Pancreas (tissue), 10 donors: ENCODE results near the gene DNAH17. TPM values are rescaled to one million over a fixed set of nuclear protein-coding genes. Genes with fewer than 3 reads are reported as not detected.

Experiments
- ATAC-seq, 4 donors: fragments of 200-7000 bp; cut with Tn5 transposase; one replicate each; pipeline versions ENCODE4 v1.8.0 to v1.9.1; 2020; ENCODE audit warnings: mild to moderate bottlenecking in 4 of 4, moderate library complexity in 4 of 4
- DNase-seq, 6 donors: peaks; one replicate each; pipeline ENCODE4 v3.0.0-alpha.2; 2020
- FAIRE-seq: peaks from 2 replicates; lab custom pipeline; 2012; peaks lifted over from hg19 to GRCh38; lab: Jason Lieb, UNC
- H3K27ac ChIP-seq, 4 donors: fragments of 200-600 bp; sonication (generic); 1 replicate in 3 of 4; 2 replicates in 1 of 4; pipeline versions ENCODE4 v1.5.0 to v1.8.0; 2020
- H3K27me3 ChIP-seq, 4 donors: fragments of 200-600 bp; one replicate each; pipeline ENCODE4 v1.8.0; 2021
- H3K36me3 ChIP-seq, 3 donors: fragments of 200-600 bp; sonication (generic) in 1 of 3; one replicate each; pipeline versions ENCODE4 v1.5.0 to v1.8.0; 2020 to 2021
- H3K4me1 ChIP-seq, 3 donors: fragments of 200-600 bp; one replicate each; pipeline ENCODE4 v1.8.0; 2021
- H3K4me3 ChIP-seq, 4 donors: fragments of 200-600 bp; sonication (generic) in 2 of 4; one replicate each; pipeline versions ENCODE4 v1.5.0 to v1.8.0; 2020 to 2021
- H3K9me3 ChIP-seq, 4 donors: fragments of 200-600 bp; one replicate each; pipeline ENCODE4 v1.8.0; 2021
- WGBS, 2 donors: extraction: QIAGEN DNeasy Blood & Tissue Kit; methylation state at CpG; one replicate each; pipeline ENCODE4 v1.1.7; 2013; 5-methylcytosine and 5-hydroxymethylcytosine counted together
- intact Hi-C, 3 donors: fragments of 100-400 bp; cut with DNase I; formaldehyde crosslinking; loops; one replicate each; pipeline versions ENCODE4 v1.11.1 to v1.14.2; 2022
- polyA plus RNA-seq, 2 donors: library from polyadenylated mRNA; stranded (reverse); fragments of 200-250 nt; gene quantifications; one replicate each; pipeline ENCODE4 v1.2.3, GENCODE V29; 2013
- total RNA-seq, 6 donors: library from RNA; stranded (reverse); fragmentation: NEBNext Ultra II Directional in 4 of 6; extraction: Animal tissue kit (Norgen Biotek cat#: 25700) in 4 of 6; gene quantifications; one replicate each; pipeline versions ENCODE4 v1.2.1 to v1.2.4, GENCODE V29; 2021 to 2023
- TF ChIP-seq, protein P1 (sequence below), 4 donors: fragments of 200-600 bp; sonication (generic) in 3 of 4; IDR thresholded peaks; one replicate each; pipeline versions ENCODE4 v1.5.0 to v1.8.0; 2021; ENCODE audit warnings: antibody characterized with exemption in 4 of 4
- donor health status: healthy with polysubstance abuse.
- donor health status: DM: no; HTN: no; CAD: no; lungs with moderate emphysema.
- donor health status: DM: no; HTN: no; CAD: no.
- donor health status: control.
- donor health status: control.
- donor health status: Bipolar disorder and iron deficiency.
- donor health status: DM: yes; HTN: yes; CAD: no.
- donor health status: DM: no; HTN: no; CAD: no.
- donor health status: DM: no; HTN: no; CAD: no.
- donor health status: DM: yes; HTN: yes; CAD: no.

Gene DNAH17
- total and polyA plus RNA-seq, 8 donors = 0.02 to 0.08 (median 0.03) TPM; not detected in 5

DNA sequence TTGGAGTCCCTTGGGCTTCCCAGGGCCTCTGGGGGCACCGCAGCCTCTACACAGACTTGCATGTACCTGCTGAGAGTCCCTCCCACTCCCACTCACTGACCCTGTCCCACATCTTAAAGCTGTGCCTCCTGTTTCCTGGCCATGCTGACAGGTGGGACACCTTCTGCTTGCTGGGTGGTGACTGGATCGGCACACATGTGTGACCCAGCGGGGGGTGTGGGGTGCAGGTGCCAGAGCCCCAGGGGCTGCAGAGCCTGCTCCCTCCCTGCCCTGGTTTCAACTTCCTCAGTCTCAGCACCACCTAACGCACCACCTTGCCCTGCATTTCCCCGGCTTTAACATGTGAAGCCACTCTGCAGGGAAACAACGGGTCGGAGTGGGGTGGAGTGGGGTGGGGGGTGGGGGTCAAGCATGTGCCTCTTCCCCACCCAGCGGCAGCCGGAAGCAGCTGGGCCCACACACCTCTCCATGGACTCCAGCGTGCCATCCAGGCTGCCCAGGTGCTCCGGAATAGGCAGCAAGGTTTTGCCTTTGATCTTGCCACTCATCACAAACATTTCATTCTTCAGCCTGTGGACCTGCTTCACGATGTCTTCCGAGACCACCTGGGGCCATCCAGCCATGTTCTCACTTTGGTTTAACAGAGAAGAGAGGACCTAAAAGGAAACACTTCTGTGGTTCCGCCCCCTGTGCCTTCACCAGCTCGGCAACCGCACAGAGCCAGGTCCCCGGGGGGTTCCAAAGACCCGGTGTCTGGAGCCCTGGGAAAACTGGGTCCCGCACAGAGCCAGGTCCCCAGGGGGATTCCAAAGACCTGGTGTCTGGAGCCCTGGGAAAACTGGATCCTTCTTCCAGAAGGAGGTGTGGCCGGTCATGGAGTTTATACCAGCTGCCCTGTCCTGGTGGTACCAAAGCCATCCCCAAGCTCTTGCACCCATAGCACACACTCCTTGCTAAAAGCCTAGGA, 4.7 kb downstream of the DNAH17 start:
- 40 to 53% methylated on average over 20 of the region's 20 CpGs for WGBS, 2 donors
- Histone ChIP-seq H3K4me1 (no peaks in the 10 kb centered on the region), H3K36me3 (no peaks in the 10 kb centered on the region), H3K27ac (no peak overlapping the region), H3K9me3 (no peaks in the 10 kb centered on the region), H3K4me3 (no peak overlapping the region), H3K27me3 (no peaks in the 10 kb centered on the region)
- ATAC-seq = no peak
- no peak for DNase-seq
- intact Hi-C loops = no loop called here
- TF ChIP-seq, protein P1, sequence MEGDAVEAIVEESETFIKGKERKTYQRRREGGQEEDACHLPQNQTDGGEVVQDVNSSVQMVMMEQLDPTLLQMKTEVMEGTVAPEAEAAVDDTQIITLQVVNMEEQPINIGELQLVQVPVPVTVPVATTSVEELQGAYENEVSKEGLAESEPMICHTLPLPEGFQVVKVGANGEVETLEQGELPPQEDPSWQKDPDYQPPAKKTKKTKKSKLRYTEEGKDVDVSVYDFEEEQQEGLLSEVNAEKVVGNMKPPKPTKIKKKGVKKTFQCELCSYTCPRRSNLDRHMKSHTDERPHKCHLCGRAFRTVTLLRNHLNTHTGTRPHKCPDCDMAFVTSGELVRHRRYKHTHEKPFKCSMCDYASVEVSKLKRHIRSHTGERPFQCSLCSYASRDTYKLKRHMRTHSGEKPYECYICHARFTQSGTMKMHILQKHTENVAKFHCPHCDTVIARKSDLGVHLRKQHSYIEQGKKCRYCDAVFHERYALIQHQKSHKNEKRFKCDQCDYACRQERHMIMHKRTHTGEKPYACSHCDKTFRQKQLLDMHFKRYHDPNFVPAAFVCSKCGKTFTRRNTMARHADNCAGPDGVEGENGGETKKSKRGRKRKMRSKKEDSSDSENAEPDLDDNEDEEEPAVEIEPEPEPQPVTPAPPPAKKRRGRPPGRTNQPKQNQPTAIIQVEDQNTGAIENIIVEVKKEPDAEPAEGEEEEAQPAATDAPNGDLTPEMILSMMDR (IDR thresholded peaks at IDR 0.05) = no peak
- FAIRE-seq = no peak

DNA sequence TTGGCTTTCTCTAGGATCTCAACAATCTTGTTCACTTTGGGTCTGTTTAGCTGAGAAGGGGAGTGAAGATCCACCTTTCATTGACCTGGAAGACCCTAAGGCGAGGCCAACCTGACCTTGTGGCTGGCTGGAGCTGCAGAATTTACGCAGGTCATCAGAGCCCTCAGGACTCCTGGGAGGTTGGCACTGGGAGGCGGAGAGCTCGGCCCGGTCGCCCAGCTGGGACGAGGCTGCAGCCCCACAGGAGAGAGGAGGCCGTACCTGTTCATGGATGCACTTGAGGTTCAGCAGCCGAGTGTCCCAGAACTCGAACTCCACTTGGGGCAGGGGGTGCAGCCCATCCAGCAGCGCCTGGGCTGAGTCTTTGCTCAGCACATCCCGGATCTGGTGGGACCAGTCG, 5.9 kb downstream of the DNAH17 start:
- H3K4me1 ChIP-seq = no peaks in the 10 kb centered on the region
- FAIRE-seq (no peak), DNase-seq (no peak), ATAC-seq (no peak)
- H3K36me3 ChIP-seq = no peaks in the 10 kb centered on the region
- no peaks in the 10 kb centered on the region for H3K27me3 ChIP-seq
- intact Hi-C loops = no loop called here
- H3K4me3 ChIP-seq = no peak overlapping the region
- H3K9me3 ChIP-seq = no peaks in the 10 kb centered on the region
- 74 to 81% methylated on average over 13 of the region's 13 CpGs for WGBS, 2 donors
- TF ChIP-seq, protein P1 (IDR thresholded peaks at IDR 0.05) = no peak
- no peak overlapping the region for H3K27ac ChIP-seq

DNA sequence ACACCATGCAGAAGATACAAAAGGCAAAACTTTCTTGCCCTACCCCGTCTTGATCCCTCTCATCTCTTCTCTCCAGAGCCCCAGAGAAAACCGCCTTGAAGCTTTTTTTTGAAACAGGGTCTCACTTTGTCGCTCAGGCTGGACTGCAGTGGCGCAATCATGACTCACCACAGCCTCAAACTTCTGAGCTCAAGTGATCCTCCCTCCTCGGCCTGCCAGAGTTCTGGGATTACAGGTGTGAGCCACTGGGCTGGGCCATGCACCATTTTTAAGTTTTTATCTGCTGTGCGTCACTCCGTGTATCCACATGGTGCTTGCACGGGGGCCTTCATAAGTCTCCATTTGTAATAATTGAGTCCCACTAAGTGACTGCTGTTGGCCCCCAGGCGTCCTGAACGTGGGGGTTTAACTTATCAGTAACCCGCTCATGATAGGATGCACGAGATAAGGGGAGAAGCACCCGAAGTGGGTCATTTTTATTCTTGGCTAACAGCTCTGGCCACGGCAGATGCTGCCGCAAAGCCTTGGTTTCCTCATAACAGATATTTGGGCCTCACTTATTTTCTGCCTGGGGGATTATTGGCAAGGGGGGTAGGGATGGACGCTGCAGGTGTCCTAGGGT, 8.6 kb downstream of the DNAH17 start:
- H3K4me3 ChIP-seq = no peak overlapping the region
- DNase-seq (no peak), ATAC-seq (no peak), FAIRE-seq (no peak)
- TF ChIP-seq, protein P1 (IDR thresholded peaks at IDR 0.05) = no peak
- H3K4me1 ChIP-seq = no peaks in the 10 kb centered on the region
- no peak overlapping the region for H3K27ac ChIP-seq
- no peaks in the 10 kb centered on the region for H3K9me3 ChIP-seq
- H3K27me3 ChIP-seq = no peaks in the 10 kb centered on the region
- intact Hi-C loops = no loop called here
- 58 to 62% methylated on average over 16 of the region's 16 CpGs for WGBS, 2 donors
- H3K36me3 ChIP-seq = no peaks in the 10 kb centered on the region

DNA sequence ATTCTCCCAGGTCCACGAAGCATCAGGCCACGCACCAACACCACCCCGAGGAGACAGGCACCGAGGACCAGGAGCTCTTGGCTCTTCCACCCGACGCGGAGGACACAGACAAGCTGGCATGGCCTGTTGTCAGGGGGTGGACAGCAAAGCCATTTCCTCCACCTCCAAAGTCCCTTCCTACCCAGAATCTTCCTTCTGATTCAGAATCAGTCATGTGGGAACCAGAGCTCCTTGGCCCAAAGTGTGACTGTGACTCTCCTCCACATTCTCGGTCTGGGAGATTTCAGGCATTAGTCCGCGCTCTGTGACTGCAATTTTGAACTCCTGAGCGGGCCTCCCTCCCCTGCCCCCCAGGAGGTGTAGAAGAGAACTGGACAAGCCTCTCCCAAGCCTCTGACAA, 9.2 kb downstream of the DNAH17 start:
- no peak for ATAC-seq
- WGBS, 2 donors = 73 to 86% methylated on average over 11 of the region's 11 CpGs
- Histone ChIP-seq H3K4me1 (no peaks in the 10 kb centered on the region), H3K36me3 (no peaks in the 10 kb centered on the region), H3K9me3 (no peaks in the 10 kb centered on the region), H3K4me3 (no peak overlapping the region), H3K27ac (no peak overlapping the region), H3K27me3 (no peaks in the 10 kb centered on the region)
- no peak for DNase-seq
- intact Hi-C loops = no loop called here
- TF ChIP-seq, protein P1 (IDR thresholded peaks at IDR 0.05) = no peak
- FAIRE-seq = no peak
